Measurements from ENCODE around the gene SLC25A25. TPM values are rescaled to one million over a fixed set of nuclear protein-coding genes. Genes with fewer than 3 reads are reported as not detected.
A peak's percentile ranks its signal among the peaks of the same experiment; 100 is the strongest.
"Not testable (repeated sequence)": the region's sequence is repeated elsewhere in the genome, so short reads cannot be mapped to it uniquely, and the experiment has no call there.

The SLC25A25 gene
- total RNA-seq, 4 donors from 2014 or later = 15.8 to 37.9 (median 24.1) TPM

DNA sequence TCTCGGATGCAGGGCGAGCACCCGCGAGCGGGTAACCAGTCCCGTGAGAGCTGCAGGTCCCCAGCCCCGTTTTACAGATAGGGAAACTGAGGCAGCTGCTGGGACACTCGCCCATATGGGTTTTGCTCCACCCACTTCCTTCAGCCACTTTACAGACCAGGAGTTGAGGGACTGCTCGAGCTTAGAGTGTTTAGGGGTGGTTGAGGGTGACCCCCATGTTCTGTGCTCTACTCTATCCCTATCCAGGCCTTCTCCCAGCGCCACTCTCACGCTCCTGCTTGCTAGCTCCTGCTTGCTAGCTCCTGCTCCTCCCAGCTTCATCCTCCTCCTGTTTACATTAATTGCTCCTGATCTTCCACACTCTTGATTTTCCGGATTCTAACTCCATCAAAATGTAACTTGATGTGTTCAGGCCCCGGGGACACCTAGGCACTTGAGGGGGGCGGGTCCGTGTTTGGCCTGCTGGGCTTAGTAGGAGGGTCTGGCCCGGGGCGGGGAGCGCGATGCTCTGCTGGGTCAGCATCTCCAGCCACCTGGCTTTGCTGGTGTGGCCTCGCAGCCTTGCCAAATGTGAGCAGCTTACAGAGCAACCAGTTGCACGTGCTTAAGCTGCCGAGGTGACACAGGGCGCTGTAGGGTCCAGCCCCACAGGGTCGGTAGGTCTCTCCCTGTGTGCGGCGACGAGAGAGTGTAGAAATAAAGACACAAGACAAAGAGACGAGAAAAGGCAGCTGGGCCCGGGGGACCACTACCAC is 61.0 kb downstream of the SLC25A25 start:
- H3K27me3 ChIP-seq = peaks cover 0 to 8% (median 0%) of the 10 kb centered on the region in 4 donors
- peak overlapping the region; percentile 82 to 99 (median 92) for H3K4me3 ChIP-seq
- DNase-seq = no peak
- peaks cover 0 to 8% (median 8%) of the 10 kb centered on the region in 3 donors for H3K36me3 ChIP-seq
- H3K4me1 ChIP-seq = peaks cover 25 to 47% (median 27%) of the 10 kb centered on the region in 3 donors
- peak overlapping the region; percentile 88 to 99 (median 97) for H3K27ac ChIP-seq
- no peak for TF ChIP-seq POLR2A (IDR thresholded peaks at IDR 0.05)
- TF ChIP-seq, protein P1, sequence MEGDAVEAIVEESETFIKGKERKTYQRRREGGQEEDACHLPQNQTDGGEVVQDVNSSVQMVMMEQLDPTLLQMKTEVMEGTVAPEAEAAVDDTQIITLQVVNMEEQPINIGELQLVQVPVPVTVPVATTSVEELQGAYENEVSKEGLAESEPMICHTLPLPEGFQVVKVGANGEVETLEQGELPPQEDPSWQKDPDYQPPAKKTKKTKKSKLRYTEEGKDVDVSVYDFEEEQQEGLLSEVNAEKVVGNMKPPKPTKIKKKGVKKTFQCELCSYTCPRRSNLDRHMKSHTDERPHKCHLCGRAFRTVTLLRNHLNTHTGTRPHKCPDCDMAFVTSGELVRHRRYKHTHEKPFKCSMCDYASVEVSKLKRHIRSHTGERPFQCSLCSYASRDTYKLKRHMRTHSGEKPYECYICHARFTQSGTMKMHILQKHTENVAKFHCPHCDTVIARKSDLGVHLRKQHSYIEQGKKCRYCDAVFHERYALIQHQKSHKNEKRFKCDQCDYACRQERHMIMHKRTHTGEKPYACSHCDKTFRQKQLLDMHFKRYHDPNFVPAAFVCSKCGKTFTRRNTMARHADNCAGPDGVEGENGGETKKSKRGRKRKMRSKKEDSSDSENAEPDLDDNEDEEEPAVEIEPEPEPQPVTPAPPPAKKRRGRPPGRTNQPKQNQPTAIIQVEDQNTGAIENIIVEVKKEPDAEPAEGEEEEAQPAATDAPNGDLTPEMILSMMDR (IDR thresholded peaks at IDR 0.05) = no peak
- WGBS, 2 donors = 42 to 54% methylated on average over 4 to 25 of the region's 29 CpGs
- H3K9me3 ChIP-seq = no peaks in the 10 kb centered on the region
- intact Hi-C loops (cut with DNase I) = no loop called here

DNA sequence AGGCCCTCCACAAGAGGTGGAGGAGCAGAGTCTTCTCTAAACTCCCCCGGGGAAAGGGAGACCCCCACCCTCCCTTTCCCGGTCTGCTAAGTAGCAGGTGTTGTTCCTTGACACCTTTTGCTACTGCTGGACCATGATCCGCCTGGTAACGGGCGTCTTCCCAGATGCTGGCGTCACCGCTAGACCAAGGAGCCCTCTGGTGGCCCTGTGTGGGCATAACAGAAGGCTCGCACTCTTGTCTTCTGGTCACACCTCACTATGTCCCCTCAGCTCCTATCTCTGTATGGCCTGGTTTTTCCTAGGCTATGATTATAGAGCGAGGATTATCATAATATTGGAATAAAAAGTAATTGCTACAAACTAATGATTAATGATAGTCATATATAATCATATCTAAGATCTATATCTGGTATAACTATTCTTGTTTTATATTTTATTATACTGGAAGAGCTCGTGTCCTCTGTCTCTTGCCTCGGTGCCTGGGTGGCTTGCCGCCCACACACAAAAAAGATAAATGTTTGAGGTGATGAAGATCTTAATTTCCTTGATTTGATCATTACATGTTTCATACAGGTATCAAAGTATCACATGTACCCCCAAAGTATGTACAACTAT is 62.1 kb downstream of the SLC25A25 start:
- 22 to 57% methylated on average over 5 to 10 of the region's 12 CpGs for WGBS, 2 donors
- H3K36me3 ChIP-seq; intact Hi-C loops (cut with DNase I); H3K4me3 ChIP-seq; DNase-seq; H3K27ac ChIP-seq; H3K9me3 ChIP-seq; H3K27me3 ChIP-seq: not testable (repeated sequence)
- peaks cover 24 to 38% (median 25%) of the 10 kb centered on the region in 3 donors for H3K4me1 ChIP-seq
- TF ChIP-seq, protein P1 (IDR thresholded peaks at IDR 0.05) = peak in 5 of 6 experiments; percentile 12 to 43 (median 33)

DNA sequence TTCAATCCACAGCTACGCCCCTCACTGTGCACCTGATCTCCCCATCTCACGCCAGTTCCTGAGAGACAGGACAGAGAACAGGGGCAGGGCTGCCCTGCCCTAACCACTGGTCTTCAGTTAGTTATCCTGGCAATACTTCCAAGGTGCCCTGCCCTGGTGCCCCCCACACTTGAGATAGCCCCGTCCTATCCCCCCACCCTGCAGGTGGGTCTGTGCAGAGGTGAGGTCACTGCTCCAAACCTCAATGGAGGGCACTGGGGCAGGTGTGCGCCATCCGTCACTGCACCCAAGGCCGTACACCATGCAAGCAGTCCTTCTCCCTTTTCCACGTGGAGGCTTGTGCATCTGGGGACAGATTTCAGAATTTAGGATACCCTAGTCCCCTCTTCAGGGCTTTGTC is 62.6 kb downstream of the SLC25A25 start:
- H3K36me3 ChIP-seq; H3K27me3 ChIP-seq; H3K27ac ChIP-seq; intact Hi-C loops (cut with DNase I); DNase-seq; H3K9me3 ChIP-seq; H3K4me3 ChIP-seq: not testable (repeated sequence)
- WGBS, 2 donors = 40 to 50% methylated on average over 2 to 3 of the region's 7 CpGs
- peaks cover 18 to 32% (median 21%) of the 10 kb centered on the region in 3 donors for H3K4me1 ChIP-seq

GRCh38 chr9:128131346-128131745 is 63.3 kb downstream of the SLC25A25 start:
- DNase-seq; intact Hi-C loops (cut with DNase I); H3K27ac ChIP-seq; H3K27me3 ChIP-seq; H3K36me3 ChIP-seq; H3K4me3 ChIP-seq; H3K9me3 ChIP-seq: not testable (repeated sequence)
- peaks cover 11 to 25% (median 14%) of the 10 kb centered on the region in 3 donors for H3K4me1 ChIP-seq
- WGBS, 2 donors = 29 to 75% methylated on average over 1 to 5 of the region's 8 CpGs

DNA sequence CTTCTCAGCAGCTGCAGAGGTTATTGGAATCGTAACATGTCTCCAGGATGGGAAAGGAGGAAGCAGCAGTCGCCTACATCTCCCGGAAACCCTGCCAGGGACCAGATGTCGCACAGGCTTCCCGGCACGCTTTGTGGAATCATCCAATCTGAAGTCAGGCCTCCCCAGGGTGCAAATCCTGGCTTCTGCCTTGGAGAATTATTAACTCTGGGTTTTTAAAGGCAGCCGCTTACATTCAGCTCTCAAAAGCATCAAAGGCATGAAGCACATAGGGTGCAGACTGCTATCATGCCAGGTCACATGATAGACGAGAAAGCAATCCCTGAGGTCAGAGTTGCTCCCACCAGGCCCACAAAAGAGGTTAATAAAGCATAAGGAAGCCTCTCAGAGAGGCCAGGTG is 64.1 kb downstream of the SLC25A25 start:
- H3K27ac ChIP-seq; H3K9me3 ChIP-seq; H3K4me3 ChIP-seq; H3K27me3 ChIP-seq; intact Hi-C loops (cut with DNase I); DNase-seq; H3K36me3 ChIP-seq: not testable (repeated sequence)
- peaks cover 7 to 17% (median 9%) of the 10 kb centered on the region in 3 donors for H3K4me1 ChIP-seq
- 30 to 56% methylated on average over 3 to 4 of the region's 8 CpGs for WGBS, 2 donors

DNA sequence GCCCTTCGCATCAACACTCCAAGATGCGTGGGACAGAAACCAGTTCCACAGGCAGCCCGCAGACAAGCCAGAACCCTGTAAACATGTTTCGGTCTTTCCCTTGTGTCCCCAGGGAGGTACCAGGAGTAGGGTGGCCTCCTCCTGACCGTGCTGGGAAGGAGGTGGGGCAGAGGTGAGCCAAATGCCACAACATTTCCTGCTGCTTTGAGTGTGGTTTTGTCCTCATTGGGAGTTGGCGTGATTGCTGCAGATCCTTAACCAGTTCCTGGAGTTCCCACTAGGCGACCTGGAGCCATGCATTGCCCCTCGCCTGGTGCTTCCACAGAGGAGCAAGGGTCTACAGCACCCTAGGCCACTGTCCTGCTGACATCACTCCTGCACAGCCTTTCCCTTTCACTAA is 67.5 kb downstream of the SLC25A25 start:
- intact Hi-C loops (cut with DNase I) = not testable (repeated sequence)

More for the DNA sequence above, 67.5 kb downstream of the SLC25A25 start:
- 59% methylated on average over 5 to 6 of the region's 8 CpGs for WGBS, 2 donors
- H3K9me3 ChIP-seq, H3K27ac ChIP-seq, H3K36me3 ChIP-seq, DNase-seq, H3K4me1 ChIP-seq, H3K4me3 ChIP-seq, H3K27me3 ChIP-seq: not testable (repeated sequence)

All from esophagus squamous epithelium (tissue), 5 donors.